Progenitor cell of endocrine pancreas (in vitro differentiated cells): ENCODE data around the gene OXCT2. TPM values are rescaled to one million over a fixed set of nuclear protein-coding genes. Genes with fewer than 3 reads are reported as not detected.
A peak's percentile ranks its signal among the peaks of the same experiment; 100 is the strongest.
"Not testable (repeated sequence)": the region's sequence is repeated elsewhere in the genome, so short reads cannot be mapped to it uniquely, and the experiment has no call there.

Experiments
- DNase-seq: peaks from one replicate; pipeline ENCODE4 v3.0.0; 2021; ENCODE audit warnings: low spot score; ENCODE audit not compliant: unreplicated experiment
- H3K27ac Mint-ChIP-seq: 2 replicates; pipeline ENCODE4 v1.8.0; 2021; ENCODE audit warnings: mild to moderate bottlenecking, moderate library complexity, mixed read lengths
- H3K27me3 Mint-ChIP-seq: 2 replicates; pipeline ENCODE4 v1.8.0; 2021; ENCODE audit warnings: mixed read lengths
- H3K36me3 Mint-ChIP-seq: 2 replicates; pipeline ENCODE4 v1.8.0; 2022; ENCODE audit warnings: mixed read lengths; ENCODE audit not compliant: insufficient read depth
- H3K4me1 Mint-ChIP-seq: 2 replicates; pipeline ENCODE4 v1.8.0; 2021; ENCODE audit warnings: low read depth, mixed read lengths
- H3K4me3 Mint-ChIP-seq: 2 replicates; pipeline ENCODE4 v1.8.0; 2021; ENCODE audit warnings: low read depth, mild to moderate bottlenecking, moderate library complexity, mixed read lengths
- H3K9me3 Mint-ChIP-seq: 2 replicates; pipeline ENCODE4 v1.8.0; 2021; ENCODE audit warnings: low read depth, mixed read lengths
- CTCF ChIP-seq: fragments of 200-600 bp; sonication (generic); IDR thresholded peaks from one replicate; pipeline ENCODE4 v1.5.0; 2021; ENCODE audit warnings: antibody characterized with exemption, mild to moderate bottlenecking; ENCODE audit not compliant: unreplicated experiment
- total RNA-seq: library from RNA; stranded (reverse); gene quantifications from 2 replicates; pipeline ENCODE4 v1.2.1, GENCODE V29; 2021

The OXCT2 gene
- total RNA-seq, 1 donor from 2014 or later, result not detected

- H3K27me3 Mint-ChIP-seq, result peaks cover 3% of the 10 kb centered on the region
- no peak overlapping the region for H3K27ac Mint-ChIP-seq
- H3K4me1 Mint-ChIP-seq, result no peaks in the 10 kb centered on the region
- no peak for TF ChIP-seq CTCF
- peaks cover 7% of the 10 kb centered on the region for H3K9me3 Mint-ChIP-seq
- no peak for DNase-seq
- H3K36me3 Mint-ChIP-seq, result no peaks in the 10 kb centered on the region
- H3K4me3 Mint-ChIP-seq, result no peak overlapping the region
Measured at GRCh38 chr1:39808784-39809517, 37.8 kb upstream of the OXCT2 start.

GRCh38 chr1:39805385-39805784, 34.2 kb upstream of the OXCT2 start:
- DNase-seq, result no peak
- Mint-ChIP-seq H3K4me3 (no peak overlapping the region), H3K36me3 (no peaks in the 10 kb centered on the region), H3K27ac (no peak overlapping the region), H3K9me3 (peaks cover 7% of the 10 kb centered on the region), H3K27me3 (peaks cover 2% of the 10 kb centered on the region), H3K4me1 (no peaks in the 10 kb centered on the region)
- TF ChIP-seq CTCF, result no peak

GRCh38 chr1:39802496-39803260, 31.5 kb upstream of the OXCT2 start:
- Mint-ChIP-seq H3K9me3 (peaks cover 7% of the 10 kb centered on the region), H3K27ac (no peak overlapping the region), H3K27me3 (peaks cover 4% of the 10 kb centered on the region), H3K4me1 (no peaks in the 10 kb centered on the region), H3K36me3 (no peaks in the 10 kb centered on the region), H3K4me3 (no peak overlapping the region)
- no peak for TF ChIP-seq CTCF
- DNase-seq, result no peak

- peaks cover 2% of the 10 kb centered on the region for H3K4me1 Mint-ChIP-seq
- no peak for DNase-seq
- H3K27me3 Mint-ChIP-seq, result peaks cover 8% of the 10 kb centered on the region
- no peak overlapping the region for H3K4me3 Mint-ChIP-seq
- H3K27ac Mint-ChIP-seq, result no peak overlapping the region
- TF ChIP-seq CTCF, result no peak
- H3K9me3 Mint-ChIP-seq, result peaks cover 4% of the 10 kb centered on the region
- no peaks in the 10 kb centered on the region for H3K36me3 Mint-ChIP-seq
Measured at GRCh38 chr1:39800471-39800835, 29.3 kb upstream of the OXCT2 start.

- H3K4me3 Mint-ChIP-seq, result no peak overlapping the region
- peak; percentile 71 for TF ChIP-seq CTCF
- H3K27ac Mint-ChIP-seq, result no peak overlapping the region
- no peaks in the 10 kb centered on the region for H3K36me3 Mint-ChIP-seq
- peaks cover 2% of the 10 kb centered on the region for H3K9me3 Mint-ChIP-seq
- DNase-seq, result peak; percentile 63
- peaks cover 2% of the 10 kb centered on the region for H3K4me1 Mint-ChIP-seq
- H3K27me3 Mint-ChIP-seq, result peaks cover 10% of the 10 kb centered on the region
Measured at GRCh38 chr1:39799770-39800470, 28.8 kb upstream of the OXCT2 start.

- not testable (repeated sequence) for H3K4me3 Mint-ChIP-seq, H3K9me3 Mint-ChIP-seq, H3K27ac Mint-ChIP-seq, DNase-seq, H3K4me1 Mint-ChIP-seq, H3K36me3 Mint-ChIP-seq
- peaks cover 15% of the 10 kb centered on the region for H3K27me3 Mint-ChIP-seq
Measured at GRCh38 chr1:39798859-39799769, 28.0 kb upstream of the OXCT2 start.
